Caco-2 (cell line): Measurements from ENCODE around the gene MYO18A. TPM values are rescaled to one million over a fixed set of nuclear protein-coding genes. Genes with fewer than 3 reads are reported as not detected.

ENCODE experiments used
- BruUV-seq: library from RNA; stranded (reverse); fragments of 400-500 nt; replicated peaks from 2 replicates; lab custom pipeline; 2021; lab: Mats Ljungman, UMichigan
- CTCF ChIA-PET: fragments of 300-600 bp; sonication (Branson Sonifier 250); formaldehyde crosslinking; loops from one replicate; lab custom pipeline; 2022; ENCODE audit warnings: antibody characterized with exemption; lab: Charles Lee
- POLR2A ChIA-PET: fragments of 300-600 bp; sonication (Branson Sonifier 250); formaldehyde crosslinking; loops from one replicate; lab custom pipeline; 2022; ENCODE audit warnings: antibody characterized with exemption; lab: Charles Lee
- DNase-seq, 2 experiments: peaks; one replicate each; pipeline versions ENCODE4 v3.0.0 to v3.0.0-alpha.2; 2020 to 2022
- H3K27me3 ChIP-seq: replicated peaks from 2 replicates; pipeline ENCODE4 v1.6.0; 2011; ENCODE audit warnings: low read length; ENCODE audit not compliant: control insufficient read depth, insufficient read depth
- H3K36me3 ChIP-seq: 2 replicates; pipeline ENCODE4 v1.5.1; 2011; ENCODE audit warnings: low read length; ENCODE audit not compliant: control insufficient read depth, insufficient read depth
- H3K4me1 ChIP-seq: fragments of 250-450 bp; sonication (Bioruptor Pico); 2 replicates; pipeline ENCODE4 v1.5.1; 2020; ENCODE audit warnings: mild to moderate bottlenecking
- H3K4me3 ChIP-seq: 2 replicates; pipeline ENCODE4 v1.5.1; 2011; ENCODE audit warnings: low read depth, mild to moderate bottlenecking, control low read depth, low read length
- H3K9me3 ChIP-seq: fragments of 250-450 bp; sonication (Bioruptor Pico); 2 replicates; pipeline ENCODE4 v1.5.1; 2020; ENCODE audit warnings: mild to moderate bottlenecking, moderate library complexity
- H3K27ac Mint-ChIP-seq: one replicate; pipeline ENCODE4 v1.8.0; 2022; ENCODE audit warnings: mixed read lengths; ENCODE audit not compliant: unreplicated experiment
- H3K27me3 Mint-ChIP-seq: one replicate; pipeline ENCODE4 v1.8.0; 2022; ENCODE audit warnings: mixed read lengths; ENCODE audit not compliant: insufficient read depth, unreplicated experiment
- H3K36me3 Mint-ChIP-seq: one replicate; pipeline ENCODE4 v1.8.0; 2022; ENCODE audit warnings: mild to moderate bottlenecking, mixed read lengths; ENCODE audit not compliant: insufficient read depth, unreplicated experiment
- H3K4me1 Mint-ChIP-seq: one replicate; pipeline ENCODE4 v1.8.0; 2022; ENCODE audit warnings: low read depth, mixed read lengths; ENCODE audit not compliant: unreplicated experiment
- H3K4me3 Mint-ChIP-seq: one replicate; pipeline ENCODE4 v1.8.0; 2022; ENCODE audit warnings: mild to moderate bottlenecking, moderate library complexity, mixed read lengths; ENCODE audit not compliant: unreplicated experiment
- H3K9me3 Mint-ChIP-seq: one replicate; pipeline ENCODE4 v1.8.0; 2022; ENCODE audit warnings: mixed read lengths; ENCODE audit not compliant: unreplicated experiment
- CTCF ChIP-seq, 2 experiments: fragments of 200-600 bp in 1 of 2; IDR thresholded peaks; 1 replicate in 1 of 2; 2 replicates in 1 of 2; pipeline versions ENCODE4 v1.5.1 to v1.8.0; 2011 to 2022; ENCODE audit warnings: antibody characterized with exemption in 1 of 2, control low read depth in 1 of 2, inconsistent platforms in 1 of 2, low read depth in 1 of 2, low read length in 1 of 2, mild to moderate bottlenecking in 1 of 2, moderate library complexity in 1 of 2; ENCODE audit not compliant: insufficient read depth in 1 of 2, severe bottlenecking in 1 of 2, unreplicated experiment in 1 of 2
- intact Hi-C: fragments of 100-400 bp; cut with micrococcal nuclease; formaldehyde crosslinking; loops from one replicate; pipeline ENCODE4 v1.10.0; 2022; ENCODE audit not compliant: unreplicated experiment
- total RNA-seq: library from RNA; stranded (reverse); gene quantifications from 2 replicates; pipeline ENCODE4 v1.2.3, GENCODE V29; 2022

MYO18A gene
- total RNA-seq, 1 experiment from 2014 or later = 47.1 TPM

- H3K4me3 ChIP-seq = no peak overlapping the region
- POLR2A ChIA-PET = no interaction called here
- H3K4me1 ChIP-seq = no peaks in the 10 kb centered on the region
- no peaks in the 10 kb centered on the region for H3K9me3 ChIP-seq
- H3K27me3 ChIP-seq = no peaks in the 10 kb centered on the region
- intact Hi-C loops = no loop called here
- Mint-ChIP-seq H3K4me3 (no peak overlapping the region), H3K9me3 (no peaks in the 10 kb centered on the region), H3K36me3 (no peaks in the 10 kb centered on the region), H3K27ac (no peak overlapping the region), H3K4me1 (no peaks in the 10 kb centered on the region), H3K27me3 (no peaks in the 10 kb centered on the region)
- no peak for TF ChIP-seq CTCF (IDR thresholded peaks at IDR 0.05; ENCODE audit: insufficient read depth in 1 of 2, low read depth in 1 of 2, low read length in 1 of 2, severe bottlenecking in 1 of 2, unreplicated experiment in 1 of 2)
- CTCF ChIA-PET = interaction anchor here (0.6 to 1.1 kb wide), 2 partner anchors 11 to 21 kb away, joined by 4 to 8 read pairs; no protein-coding TSS in a partner anchor
- BruUV-seq = no TSS peak
- H3K36me3 ChIP-seq = peaks cover 1% of the 10 kb centered on the region; the same call in 1 of the 2 replicates
- no peak for DNase-seq
Measured at GRCh38 chr17:29127840-29128239, 52.4 kb downstream of the MYO18A start.

- Mint-ChIP-seq H3K9me3 (no peaks in the 10 kb centered on the region), H3K4me1 (no peaks in the 10 kb centered on the region), H3K4me3 (no peak overlapping the region), H3K36me3 (no peaks in the 10 kb centered on the region), H3K27ac (no peak overlapping the region), H3K27me3 (no peaks in the 10 kb centered on the region)
- Histone ChIP-seq H3K4me1 (no peaks in the 10 kb centered on the region), H3K4me3 (no peak overlapping the region), H3K36me3 (peaks cover 3% of the 10 kb centered on the region), H3K27me3 (no peaks in the 10 kb centered on the region), H3K9me3 (no peaks in the 10 kb centered on the region)
- DNase-seq = no peak
- BruUV-seq = no TSS peak
- no peak for TF ChIP-seq CTCF (IDR thresholded peaks at IDR 0.05; ENCODE audit: insufficient read depth in 1 of 2, low read depth in 1 of 2, low read length in 1 of 2, severe bottlenecking in 1 of 2, unreplicated experiment in 1 of 2)
- ChIA-PET CTCF (interaction anchor here (0.5 to 0.9 kb wide), 5 partner anchors 15 to 804 kb away, joined by 3 to 4 read pairs (median 3); partner anchors contain the start of gene SSH2), POLR2A (no interaction called here)
- intact Hi-C loops = no loop called here
Measured at GRCh38 chr17:29126268-29126930, 53.8 kb downstream of the MYO18A start.

- H3K4me1 Mint-ChIP-seq = no peaks in the 10 kb centered on the region
- intact Hi-C loops = no loop called here
- Histone ChIP-seq H3K4me1 (no peaks in the 10 kb centered on the region), H3K36me3 (peaks cover 3% of the 10 kb centered on the region), H3K27me3 (no peaks in the 10 kb centered on the region), H3K4me3 (no peak overlapping the region), H3K9me3 (no peaks in the 10 kb centered on the region)
- no peak overlapping the region for H3K4me3 Mint-ChIP-seq
- no peak overlapping the region for H3K27ac Mint-ChIP-seq
- no peak for DNase-seq
- ChIA-PET CTCF (interaction anchor here (0.5 to 0.9 kb wide), 4 partner anchors 14 to 805 kb away, joined by 3 to 4 read pairs (median 3); partner anchors contain the start of gene SSH2), POLR2A (no interaction called here)
- no peaks in the 10 kb centered on the region for H3K27me3 Mint-ChIP-seq
- TF ChIP-seq CTCF (IDR thresholded peaks at IDR 0.05; ENCODE audit: insufficient read depth in 1 of 2, low read depth in 1 of 2, low read length in 1 of 2, severe bottlenecking in 1 of 2, unreplicated experiment in 1 of 2) = no peak
- no TSS peak for BruUV-seq
- H3K9me3 Mint-ChIP-seq = no peaks in the 10 kb centered on the region
- no peaks in the 10 kb centered on the region for H3K36me3 Mint-ChIP-seq
Measured at GRCh38 chr17:29125651-29126050, 54.5 kb downstream of the MYO18A start.
